Left renal pelvis (tissue), 4 donors: ENCODE data around the gene CD1D. TPM values are rescaled to one million over a fixed set of nuclear protein-coding genes. Genes with fewer than 3 reads are reported as not detected.

Experiments used
- DNase-seq, 4 donors: peaks; one replicate each; pipeline ENCODE4 v3.0.0-alpha.2; 2013; ENCODE audit warnings: low read depth in 4 of 4, low spot score in 3 of 4
- polyA plus RNA-seq, 4 donors: library from polyadenylated mRNA; unstranded; fragments of 120-200 nt; gene quantifications; one replicate each; pipeline ENCODE4 v1.2.1, GENCODE V29; 2013; ENCODE audit not compliant: insufficient read length in 4 of 4

Gene CD1D
- polyA plus RNA-seq = 10 to 100 TPM in 1 of 4 donors, 1 to 10 TPM in 3; 6.3 to 10.2 (median 7.4) TPM

- peak in 2 of 4 donors; percentile 29 to 35 for DNase-seq
Observed at GRCh38 chr1:158180741-158181576, at the start of gene CD1D. Gene CD1D, plus strand, starts transcription at chr1:158180895. Its CDS starts 207 bp downstream, at chr1:158181102.

- DNase-seq = no peak
Observed at GRCh38 chr1:158131217-158131616, 49.5 kb upstream of the CD1D start.

GRCh38 chr1:158140764-158141192 is 39.9 kb upstream of the CD1D start:
- no peak for DNase-seq

GRCh38 chr1:158145173-158145719 is 35.4 kb upstream of the CD1D start:
- no peak for DNase-seq

GRCh38 chr1:158146165-158146564 is 34.5 kb upstream of the CD1D start:
- DNase-seq = no peak

- DNase-seq = no peak
Observed at GRCh38 chr1:158146739-158147138, 34.0 kb upstream of the CD1D start.

GRCh38 chr1:158147401-158147800 is 33.3 kb upstream of the CD1D start:
- no peak for DNase-seq

GRCh38 chr1:158147869-158148268 is 32.8 kb upstream of the CD1D start:
- DNase-seq = no peak

- DNase-seq = no peak
Observed at GRCh38 chr1:158148468-158148867, 32.2 kb upstream of the CD1D start.

GRCh38 chr1:158149175-158149574 is 31.5 kb upstream of the CD1D start:
- no peak for DNase-seq

- peak; percentile 83 to 92 (median 86) for DNase-seq
Observed at GRCh38 chr1:158149577-158150269, 31.0 kb upstream of the CD1D start.

- no peak for DNase-seq
Observed at GRCh38 chr1:158150523-158150922, 30.2 kb upstream of the CD1D start.

- no peak for DNase-seq
Observed at GRCh38 chr1:158153179-158153578, 27.5 kb upstream of the CD1D start.

- DNase-seq = no peak
Observed at GRCh38 chr1:158153746-158154444, 26.8 kb upstream of the CD1D start.

GRCh38 chr1:158154501-158154900 is 26.2 kb upstream of the CD1D start:
- DNase-seq = no peak

- DNase-seq = no peak
Observed at GRCh38 chr1:158155673-158156072, 25.0 kb upstream of the CD1D start.

- no peak for DNase-seq
Observed at GRCh38 chr1:158159597-158159996, 21.1 kb upstream of the CD1D start.

GRCh38 chr1:158161446-158161845 is 19.2 kb upstream of the CD1D start:
- DNase-seq = no peak

GRCh38 chr1:158163000-158163947 is 17.4 kb upstream of the CD1D start:
- no peak for DNase-seq

- no peak for DNase-seq
Observed at GRCh38 chr1:158169105-158169504, 11.6 kb upstream of the CD1D start.
